ENCODE measurements around the gene TEX28.
A peak's percentile ranks its signal among the peaks of the same experiment; 100 is the strongest.
"Not testable (repeated sequence)": the region's sequence is repeated elsewhere in the genome, so short reads cannot be mapped to it uniquely, and the experiment has no call there.

TEX28 gene

GRCh38 chrX:154310616-154311536 lies 16.0 kb upstream of the TEX28 start:
- no peak for DNase-seq

GRCh38 chrX:154309041-154309775 lies 14.3 kb upstream of the TEX28 start:
- DNase-seq = no peak

- peak; percentile 29 to 46 for DNase-seq
Observed at GRCh38 chrX:154308108-154308946, 13.4 kb upstream of the TEX28 start.

GRCh38 chrX:154307202-154307601 lies 12.3 kb upstream of the TEX28 start:
- DNase-seq = no peak

GRCh38 chrX:154305541-154306205 lies 10.7 kb upstream of the TEX28 start:
- no peak for DNase-seq

- DNase-seq = no peak
Observed at GRCh38 chrX:154304846-154305245, 9.9 kb upstream of the TEX28 start.

GRCh38 chrX:154303476-154303875 lies 8.6 kb upstream of the TEX28 start:
- DNase-seq = no peak

- not testable (repeated sequence) for DNase-seq
Observed at GRCh38 chrX:154302998-154303397, 8.1 kb upstream of the TEX28 start.

- no peak for DNase-seq
Observed at GRCh38 chrX:154300816-154301215, 5.9 kb upstream of the TEX28 start.

- DNase-seq = peak in 1 of 2 experiments; percentile 29
Observed at GRCh38 chrX:154298312-154298711, 3.4 kb upstream of the TEX28 start.

GRCh38 chrX:154296731-154297130 lies 1.8 kb upstream of the TEX28 start:
- no peak for DNase-seq

- DNase-seq = no peak
Observed at GRCh38 chrX:154295664-154296310, 863 bp upstream of the TEX28 start, which contains the start of gene TKTL1. Gene TKTL1 (plus strand): TSS chrX:154295795. CDS start chrX:154295860, 65 bp downstream.

GRCh38 chrX:154286406-154286805 lies 8.5 kb downstream of the TEX28 start:
- not testable (repeated sequence) for DNase-seq

- not testable (repeated sequence) for DNase-seq
Observed at GRCh38 chrX:154284489-154285338, 10.2 kb downstream of the TEX28 start.

- not testable (repeated sequence) for DNase-seq
Observed at GRCh38 chrX:154269245-154269644, 25.7 kb downstream of the TEX28 start.

- not testable (repeated sequence) for DNase-seq
Observed at GRCh38 chrX:154263072-154263471, 31.9 kb downstream of the TEX28 start.

GRCh38 chrX:154258711-154259110 lies 36.2 kb downstream of the TEX28 start:
- not testable (repeated sequence) for DNase-seq

GRCh38 chrX:154257282-154257681 lies 37.6 kb downstream of the TEX28 start, which contains the start of gene OPN1MW3:
Gene OPN1MW3 (plus strand): TSS chrX:154257582. CDS start chrX:154257620, 38 bp downstream.
- DNase-seq = not testable (repeated sequence)

GRCh38 chrX:154248076-154248475 lies 46.8 kb downstream of the TEX28 start:
- DNase-seq = not testable (repeated sequence)

GRCh38 chrX:154247377-154248045 lies 47.4 kb downstream of the TEX28 start:
- DNase-seq = not testable (repeated sequence)
